ENCODE measurements around the gene SDE2.
A peak's percentile ranks its signal among the peaks of the same experiment; 100 is the strongest.
"Not testable (repeated sequence)": the region's sequence is repeated elsewhere in the genome, so short reads cannot be mapped to it uniquely, and the experiment has no call there.

The SDE2 gene

GRCh38 chr1:226004396-226004795 is 5.3 kb upstream of the SDE2 start:
- DNase-seq, result no peak

GRCh38 chr1:226003502-226004170 is 4.5 kb upstream of the SDE2 start:
- no peak for DNase-seq

GRCh38 chr1:226002667-226003501 is 3.7 kb upstream of the SDE2 start:
- no peak for DNase-seq

- DNase-seq, result peak; percentile 37
Measured at GRCh38 chr1:226001963-226002666, 3.0 kb upstream of the SDE2 start.

- no peak for DNase-seq
Measured at GRCh38 chr1:226001088-226001487, 1.9 kb upstream of the SDE2 start.

GRCh38 chr1:226000493-226001081 is 1.4 kb upstream of the SDE2 start:
- DNase-seq, result not testable (repeated sequence)

- DNase-seq, result no peak
Measured at GRCh38 chr1:225999912-226000337, 782 bp upstream of the SDE2 start.

- DNase-seq, result no peak
Measured at GRCh38 chr1:225998560-225999226, 450 bp downstream of the SDE2 start.

- DNase-seq, result no peak
Measured at GRCh38 chr1:225996946-225997545, 2.1 kb downstream of the SDE2 start.

- no peak for DNase-seq
Measured at GRCh38 chr1:225995919-225996864, 3.0 kb downstream of the SDE2 start.

GRCh38 chr1:225990705-225991464 is 8.3 kb downstream of the SDE2 start:
- no peak for DNase-seq

- DNase-seq, result no peak
Measured at GRCh38 chr1:225987491-225988316, 11.4 kb downstream of the SDE2 start.

- no peak for DNase-seq
Measured at GRCh38 chr1:225981714-225982113, 17.4 kb downstream of the SDE2 start.

- DNase-seq, result no peak
Measured at GRCh38 chr1:225980005-225980836, 18.9 kb downstream of the SDE2 start.

- DNase-seq, result no peak
Measured at GRCh38 chr1:225979421-225979820, 19.7 kb downstream of the SDE2 start.

GRCh38 chr1:225977937-225978748 is 21.0 kb downstream of the SDE2 start:
- no peak for DNase-seq

- not testable (repeated sequence) for DNase-seq
Measured at GRCh38 chr1:225975146-225975545, 24.0 kb downstream of the SDE2 start.
